Panc1 (cell line): Measurements from ENCODE around the gene S100B.

Experiments used
- POLR2AphosphoS5 ChIP-seq: IDR thresholded peaks from 2 replicates; pipeline ENCODE4 v1.6.1; 2012; ENCODE audit warnings: mild to moderate bottlenecking, low read depth, low read length, moderate library complexity
- SIN3A ChIP-seq: IDR thresholded peaks from 2 replicates; pipeline ENCODE4 v1.6.1; 2012; ENCODE audit warnings: low read depth, mild to moderate bottlenecking, low read length, moderate library complexity, borderline replicate concordance; ENCODE audit not compliant: insufficient read depth
- TF ChIP-seq, protein P1 (sequence below): fragments of 450-650 bp; IDR thresholded peaks from 2 replicates; pipeline ENCODE4 v1.5.1; 2017; ENCODE audit warnings: mild to moderate bottlenecking
- TF ChIP-seq, protein P2 (sequence below), 2 experiments: IDR thresholded peaks; 2 replicates each; pipeline ENCODE4 v1.6.1; 2011 to 2012; ENCODE audit warnings: low read depth in 2 of 2, control low read depth in 1 of 2, low read length in 1 of 2, mild to moderate bottlenecking in 1 of 2, moderate library complexity in 1 of 2; ENCODE audit not compliant: insufficient read depth in 1 of 2

DNA sequence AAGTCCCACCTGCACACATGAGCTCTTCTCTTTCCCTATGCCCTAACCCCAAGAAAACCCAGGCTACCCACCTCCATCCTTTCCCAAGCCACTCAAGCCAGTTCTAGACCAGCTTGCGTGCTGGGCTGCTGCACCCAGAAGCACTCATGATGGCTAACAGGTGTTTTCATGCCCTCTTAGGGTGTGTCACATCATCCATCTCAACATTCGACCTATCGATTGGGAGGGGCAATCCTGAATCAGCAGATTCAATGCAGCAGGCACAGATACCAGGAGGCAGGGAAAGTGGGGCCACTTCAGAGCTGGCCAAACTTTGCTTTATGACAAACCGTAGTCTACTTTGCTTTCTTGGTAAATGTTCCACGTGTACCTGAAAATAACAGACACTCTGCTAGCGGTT lies 24.0 kb upstream of the S100B start:
- TF ChIP-seq, protein P1, sequence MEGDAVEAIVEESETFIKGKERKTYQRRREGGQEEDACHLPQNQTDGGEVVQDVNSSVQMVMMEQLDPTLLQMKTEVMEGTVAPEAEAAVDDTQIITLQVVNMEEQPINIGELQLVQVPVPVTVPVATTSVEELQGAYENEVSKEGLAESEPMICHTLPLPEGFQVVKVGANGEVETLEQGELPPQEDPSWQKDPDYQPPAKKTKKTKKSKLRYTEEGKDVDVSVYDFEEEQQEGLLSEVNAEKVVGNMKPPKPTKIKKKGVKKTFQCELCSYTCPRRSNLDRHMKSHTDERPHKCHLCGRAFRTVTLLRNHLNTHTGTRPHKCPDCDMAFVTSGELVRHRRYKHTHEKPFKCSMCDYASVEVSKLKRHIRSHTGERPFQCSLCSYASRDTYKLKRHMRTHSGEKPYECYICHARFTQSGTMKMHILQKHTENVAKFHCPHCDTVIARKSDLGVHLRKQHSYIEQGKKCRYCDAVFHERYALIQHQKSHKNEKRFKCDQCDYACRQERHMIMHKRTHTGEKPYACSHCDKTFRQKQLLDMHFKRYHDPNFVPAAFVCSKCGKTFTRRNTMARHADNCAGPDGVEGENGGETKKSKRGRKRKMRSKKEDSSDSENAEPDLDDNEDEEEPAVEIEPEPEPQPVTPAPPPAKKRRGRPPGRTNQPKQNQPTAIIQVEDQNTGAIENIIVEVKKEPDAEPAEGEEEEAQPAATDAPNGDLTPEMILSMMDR, result no peak
- no peak for TF ChIP-seq POLR2AphosphoS5
- TF ChIP-seq SIN3A, result no peak
- TF ChIP-seq, protein P2, sequence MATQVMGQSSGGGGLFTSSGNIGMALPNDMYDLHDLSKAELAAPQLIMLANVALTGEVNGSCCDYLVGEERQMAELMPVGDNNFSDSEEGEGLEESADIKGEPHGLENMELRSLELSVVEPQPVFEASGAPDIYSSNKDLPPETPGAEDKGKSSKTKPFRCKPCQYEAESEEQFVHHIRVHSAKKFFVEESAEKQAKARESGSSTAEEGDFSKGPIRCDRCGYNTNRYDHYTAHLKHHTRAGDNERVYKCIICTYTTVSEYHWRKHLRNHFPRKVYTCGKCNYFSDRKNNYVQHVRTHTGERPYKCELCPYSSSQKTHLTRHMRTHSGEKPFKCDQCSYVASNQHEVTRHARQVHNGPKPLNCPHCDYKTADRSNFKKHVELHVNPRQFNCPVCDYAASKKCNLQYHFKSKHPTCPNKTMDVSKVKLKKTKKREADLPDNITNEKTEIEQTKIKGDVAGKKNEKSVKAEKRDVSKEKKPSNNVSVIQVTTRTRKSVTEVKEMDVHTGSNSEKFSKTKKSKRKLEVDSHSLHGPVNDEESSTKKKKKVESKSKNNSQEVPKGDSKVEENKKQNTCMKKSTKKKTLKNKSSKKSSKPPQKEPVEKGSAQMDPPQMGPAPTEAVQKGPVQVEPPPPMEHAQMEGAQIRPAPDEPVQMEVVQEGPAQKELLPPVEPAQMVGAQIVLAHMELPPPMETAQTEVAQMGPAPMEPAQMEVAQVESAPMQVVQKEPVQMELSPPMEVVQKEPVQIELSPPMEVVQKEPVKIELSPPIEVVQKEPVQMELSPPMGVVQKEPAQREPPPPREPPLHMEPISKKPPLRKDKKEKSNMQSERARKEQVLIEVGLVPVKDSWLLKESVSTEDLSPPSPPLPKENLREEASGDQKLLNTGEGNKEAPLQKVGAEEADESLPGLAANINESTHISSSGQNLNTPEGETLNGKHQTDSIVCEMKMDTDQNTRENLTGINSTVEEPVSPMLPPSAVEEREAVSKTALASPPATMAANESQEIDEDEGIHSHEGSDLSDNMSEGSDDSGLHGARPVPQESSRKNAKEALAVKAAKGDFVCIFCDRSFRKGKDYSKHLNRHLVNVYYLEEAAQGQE (IDR thresholded peaks at IDR 0.05; ENCODE audit: insufficient read depth in 1 of 2, low read depth in 2 of 2, low read length in 1 of 2), result no peak
